D341Med (cell line): ENCODE data around the gene ATN1.

Experiments
- DNase-seq: peaks from one replicate; pipeline ENCODE4 v3.0.0; 2012; ENCODE audit warnings: low spot score

ATN1 gene

GRCh38 chr12:6928703-6929407 is 1.1 kb downstream of the ATN1 start:
- no peak for DNase-seq

DNA sequence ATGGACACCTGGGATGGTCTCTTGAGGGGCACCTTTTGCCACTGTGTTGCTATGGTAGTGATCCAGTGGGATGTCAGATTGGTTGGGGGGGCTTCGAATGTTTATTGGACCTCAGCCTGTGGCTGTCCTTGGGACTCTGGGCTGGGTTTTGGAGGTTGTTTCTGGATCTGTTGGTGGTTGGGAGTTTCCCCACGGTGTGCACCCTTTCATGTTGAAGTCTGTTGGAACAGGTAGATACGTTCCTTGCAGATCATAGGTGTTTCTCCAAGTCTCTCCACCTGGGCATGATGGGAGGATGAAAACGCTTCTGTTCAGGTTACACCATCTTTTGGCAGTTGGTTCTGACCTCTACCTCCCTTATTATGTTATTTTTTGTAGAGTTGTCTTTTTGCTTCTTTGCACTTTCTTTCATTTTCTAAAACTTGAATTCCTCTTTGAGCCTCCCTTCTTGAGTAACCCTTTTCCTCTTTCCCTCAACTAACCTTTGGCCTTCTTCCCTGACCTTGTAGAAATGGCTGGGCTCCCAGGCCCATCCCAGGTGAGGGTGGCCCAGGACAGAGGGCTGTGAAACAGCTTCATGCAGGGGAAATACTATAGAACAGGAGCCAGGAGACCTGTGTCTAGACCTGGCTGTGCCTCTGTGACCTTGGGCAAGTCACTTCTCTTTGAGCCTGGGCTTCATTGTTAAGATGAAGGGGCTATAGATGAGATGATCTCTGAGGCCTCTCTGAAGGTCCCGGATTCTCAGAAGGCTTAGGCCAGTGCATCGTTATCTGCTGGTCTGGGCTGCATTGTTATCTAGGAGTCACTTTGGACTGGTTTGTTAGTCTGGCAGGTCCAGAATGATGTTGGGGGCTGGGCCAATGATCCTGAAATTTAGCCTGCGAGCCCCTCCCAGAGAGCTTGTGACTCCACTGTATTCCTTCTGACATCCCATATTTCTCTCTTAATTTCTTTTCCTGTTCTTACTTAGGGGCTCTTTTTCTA is 2.0 kb downstream of the ATN1 start:
- DNase-seq = no peak

DNA sequence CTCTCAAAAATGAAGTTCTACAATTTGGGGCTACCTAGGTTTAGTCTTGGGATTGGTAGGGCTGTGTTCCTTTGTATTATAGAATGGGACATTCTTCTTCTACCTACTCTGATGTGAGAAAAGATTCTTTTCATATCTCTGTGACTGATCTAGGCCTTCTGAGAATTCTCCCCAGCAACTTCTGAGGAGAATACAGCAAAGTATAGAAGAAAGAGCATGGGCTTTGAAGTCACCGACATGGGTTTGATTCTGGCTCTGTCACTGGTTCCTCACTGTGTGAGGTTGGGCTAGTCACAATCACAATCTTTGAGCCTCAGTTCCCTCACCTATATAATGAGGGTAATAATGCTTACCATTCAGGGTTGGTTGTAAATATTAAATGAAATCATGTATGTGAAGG is 5.0 kb downstream of the ATN1 start:
- no peak for DNase-seq

DNA sequence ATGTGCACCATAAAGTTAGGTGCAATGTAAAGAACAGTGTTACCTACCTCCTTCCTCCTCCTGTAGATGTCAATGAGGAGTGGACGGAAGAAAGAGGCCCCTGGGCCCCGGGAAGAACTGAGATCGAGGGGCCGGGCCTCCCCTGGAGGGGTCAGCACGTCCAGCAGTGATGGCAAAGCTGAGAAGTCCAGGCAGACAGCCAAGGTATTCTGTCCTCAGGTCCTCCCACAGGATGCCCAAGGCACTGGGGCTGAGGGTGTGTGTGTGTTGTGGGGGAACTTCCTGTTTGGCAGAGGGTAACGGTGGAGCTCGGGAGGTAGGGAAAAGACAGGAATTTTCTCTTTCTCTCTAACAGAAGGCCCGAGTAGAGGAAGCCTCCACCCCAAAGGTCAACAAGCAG is 6.4 kb downstream of the ATN1 start:
- no peak for DNase-seq

DNA sequence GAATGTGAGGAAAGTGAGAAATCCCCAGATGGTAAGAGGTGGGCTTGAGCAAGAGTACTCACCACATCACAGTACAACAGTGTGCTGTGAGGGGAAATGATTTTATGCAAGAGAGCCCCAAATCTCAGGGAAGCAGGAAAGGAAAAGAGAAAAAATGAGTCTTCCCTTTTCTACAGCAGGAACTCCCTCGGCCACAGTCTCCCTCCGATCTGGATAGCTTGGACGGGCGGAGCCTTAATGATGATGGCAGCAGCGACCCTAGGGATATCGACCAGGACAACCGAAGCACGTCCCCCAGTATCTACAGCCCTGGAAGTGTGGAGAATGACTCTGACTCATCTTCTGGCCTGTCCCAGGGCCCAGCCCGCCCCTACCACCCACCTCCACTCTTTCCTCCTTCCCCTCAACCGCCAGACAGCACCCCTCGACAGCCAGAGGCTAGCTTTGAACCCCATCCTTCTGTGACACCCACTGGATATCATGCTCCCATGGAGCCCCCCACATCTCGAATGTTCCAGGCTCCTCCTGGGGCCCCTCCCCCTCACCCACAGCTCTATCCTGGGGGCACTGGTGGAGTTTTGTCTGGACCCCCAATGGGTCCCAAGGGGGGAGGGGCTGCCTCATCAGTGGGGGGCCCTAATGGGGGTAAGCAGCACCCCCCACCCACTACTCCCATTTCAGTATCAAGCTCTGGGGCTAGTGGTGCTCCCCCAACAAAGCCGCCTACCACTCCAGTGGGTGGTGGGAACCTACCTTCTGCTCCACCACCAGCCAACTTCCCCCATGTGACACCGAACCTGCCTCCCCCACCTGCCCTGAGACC is 7.8 kb downstream of the ATN1 start:
- no peak for DNase-seq

DNA sequence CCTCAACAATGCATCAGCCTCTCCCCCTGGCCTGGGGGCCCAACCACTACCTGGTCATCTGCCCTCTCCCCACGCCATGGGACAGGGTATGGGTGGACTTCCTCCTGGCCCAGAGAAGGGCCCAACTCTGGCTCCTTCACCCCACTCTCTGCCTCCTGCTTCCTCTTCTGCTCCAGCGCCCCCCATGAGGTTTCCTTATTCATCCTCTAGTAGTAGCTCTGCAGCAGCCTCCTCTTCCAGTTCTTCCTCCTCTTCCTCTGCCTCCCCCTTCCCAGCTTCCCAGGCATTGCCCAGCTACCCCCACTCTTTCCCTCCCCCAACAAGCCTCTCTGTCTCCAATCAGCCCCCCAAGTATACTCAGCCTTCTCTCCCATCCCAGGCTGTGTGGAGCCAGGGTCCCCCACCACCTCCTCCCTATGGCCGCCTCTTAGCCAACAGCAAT is 8.5 kb downstream of the ATN1 start:
- no peak for DNase-seq

DNA sequence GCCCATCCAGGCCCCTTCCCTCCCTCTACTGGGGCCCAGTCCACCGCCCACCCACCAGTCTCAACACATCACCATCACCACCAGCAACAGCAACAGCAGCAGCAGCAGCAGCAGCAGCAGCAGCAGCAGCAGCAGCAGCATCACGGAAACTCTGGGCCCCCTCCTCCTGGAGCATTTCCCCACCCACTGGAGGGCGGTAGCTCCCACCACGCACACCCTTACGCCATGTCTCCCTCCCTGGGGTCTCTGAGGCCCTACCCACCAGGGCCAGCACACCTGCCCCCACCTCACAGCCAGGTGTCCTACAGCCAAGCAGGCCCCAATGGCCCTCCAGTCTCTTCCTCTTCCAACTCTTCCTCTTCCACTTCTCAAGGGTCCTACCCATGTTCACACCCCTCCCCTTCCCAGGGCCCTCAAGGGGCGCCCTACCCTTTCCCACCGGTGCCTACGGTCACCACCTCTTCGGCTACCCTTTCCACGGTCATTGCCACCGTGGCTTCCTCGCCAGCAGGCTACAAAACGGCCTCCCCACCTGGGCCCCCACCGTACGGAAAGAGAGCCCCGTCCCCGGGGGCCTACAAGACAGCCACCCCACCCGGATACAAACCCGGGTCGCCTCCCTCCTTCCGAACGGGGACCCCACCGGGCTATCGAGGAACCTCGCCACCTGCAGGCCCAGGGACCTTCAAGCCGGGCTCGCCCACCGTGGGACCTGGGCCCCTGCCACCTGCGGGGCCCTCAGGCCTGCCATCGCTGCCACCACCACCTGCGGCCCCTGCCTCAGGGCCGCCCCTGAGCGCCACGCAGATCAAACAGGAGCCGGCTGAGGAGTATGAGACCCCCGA is 9.1 kb downstream of the ATN1 start:
- DNase-seq = no peak

- peak; percentile 93 for DNase-seq
Measured at GRCh38 chr12:6937481-6938352, 10.0 kb downstream of the ATN1 start.

- DNase-seq = no peak
Measured at GRCh38 chr12:6938353-6939190, 10.8 kb downstream of the ATN1 start.

- no peak for DNase-seq
Measured at GRCh38 chr12:6939191-6939540, 11.4 kb downstream of the ATN1 start.

DNA sequence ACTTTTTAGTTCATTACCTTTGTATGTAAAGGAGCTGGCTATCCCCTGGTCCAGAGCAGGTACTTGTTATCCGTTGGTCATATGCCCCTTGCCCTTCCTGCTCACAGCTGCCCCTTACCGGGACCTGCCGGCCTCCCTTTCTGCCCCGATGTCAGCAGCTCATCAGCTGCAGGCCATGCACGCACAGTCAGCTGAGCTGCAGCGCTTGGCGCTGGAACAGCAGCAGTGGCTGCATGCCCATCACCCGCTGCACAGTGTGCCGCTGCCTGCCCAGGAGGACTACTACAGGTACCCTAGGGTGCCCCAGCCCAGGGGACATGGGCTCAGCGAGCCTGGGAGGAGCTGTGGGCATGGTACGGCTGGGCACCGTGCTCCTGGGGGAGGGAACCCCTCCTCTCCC is 13.5 kb downstream of the ATN1 start:
- DNase-seq = no peak

- DNase-seq = no peak
Measured at GRCh38 chr12:6941782-6942181, 14.0 kb downstream of the ATN1 start.

- no peak for DNase-seq
Measured at GRCh38 chr12:6942331-6942665, 14.5 kb downstream of the ATN1 start.

DNA sequence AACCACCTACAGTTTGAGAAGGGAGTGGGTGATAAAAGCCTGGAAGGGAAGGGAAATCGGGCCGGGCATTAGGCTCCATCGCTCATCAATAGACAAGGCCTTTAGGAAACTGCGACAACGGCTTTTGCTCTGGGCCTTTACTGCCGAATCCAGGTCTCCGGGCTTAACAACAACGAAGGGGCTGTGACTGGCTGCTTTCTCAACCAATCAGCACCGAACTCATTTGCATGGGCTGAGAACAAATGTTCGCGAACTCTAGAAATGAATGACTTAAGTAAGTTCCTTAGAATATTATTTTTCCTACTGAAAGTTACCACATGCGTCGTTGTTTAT is 15.6 kb downstream of the ATN1 start:
- DNase-seq = peak; percentile 89

DNA sequence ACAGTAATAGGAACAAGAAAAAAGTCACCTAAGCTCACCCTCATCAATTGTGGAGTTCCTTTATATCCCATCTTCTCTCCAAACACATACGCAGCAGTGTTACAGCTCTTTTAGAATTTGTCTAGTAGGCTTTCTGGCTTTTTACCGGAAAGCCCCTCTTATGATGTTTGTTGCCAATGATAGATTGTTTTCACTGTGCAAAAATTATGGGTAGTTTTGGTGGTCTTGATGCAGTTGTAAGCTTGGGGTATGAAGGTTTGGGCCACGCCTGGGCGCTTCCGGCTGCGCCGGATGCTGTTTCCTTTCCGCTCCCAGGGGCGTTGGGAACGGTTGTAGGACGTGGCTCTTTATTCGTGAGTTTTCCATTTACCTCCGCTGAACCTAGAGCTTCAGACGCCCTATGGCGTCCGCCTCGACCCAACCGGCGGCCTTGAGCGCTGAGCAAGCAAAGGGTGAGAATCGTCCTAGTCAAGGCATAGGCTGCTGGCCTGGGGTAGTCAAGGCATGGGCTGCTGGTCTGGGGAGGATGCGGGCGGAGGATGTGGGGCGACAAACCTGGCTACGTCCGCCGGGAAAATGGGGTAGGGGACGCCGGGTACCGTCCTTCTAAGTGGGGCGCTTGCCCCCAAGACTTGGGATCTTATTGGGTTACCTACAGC is 16.1 kb downstream of the ATN1 start, which contains the start of the genes C12orf57 and RNU7-1:
Gene C12orf57 (plus strand): TSS at position 301 of the 659 bp plus-strand sequence. CDS start 100 bp downstream, at position 401.
Gene RNU7-1 (plus strand): TSS at position 95 of the 659 bp plus-strand sequence.
- peak; percentile 86 for DNase-seq

GRCh38 chr12:6944381-6945186 is 16.8 kb downstream of the ATN1 start:
- peak; percentile 85 for DNase-seq

DNA sequence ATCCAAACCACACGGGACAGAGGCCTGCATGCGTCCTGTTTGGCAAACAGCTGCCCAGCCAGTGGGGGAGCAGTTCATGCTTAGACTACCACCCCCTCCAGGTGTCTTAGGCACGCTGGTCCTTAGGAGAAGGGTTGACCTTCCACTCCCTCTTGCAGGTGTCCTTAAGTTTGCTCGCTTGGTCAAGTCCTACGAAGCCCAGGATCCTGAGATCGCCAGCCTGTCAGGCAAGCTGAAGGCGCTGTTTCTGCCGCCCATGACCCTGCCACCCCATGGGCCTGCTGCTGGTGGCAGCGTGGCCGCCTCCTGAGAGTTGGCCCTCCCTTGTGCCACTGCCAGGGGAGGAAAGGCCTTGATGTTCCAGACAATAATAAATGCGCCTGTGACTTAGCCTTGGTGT is 17.9 kb downstream of the ATN1 start:
- no peak for DNase-seq
